GM19099 (cell line): ENCODE results near the gene SWT1.

Experiments used
- POLR2A ChIP-seq: IDR thresholded peaks from 3 replicates; pipeline ENCODE4 v1.6.1; 2011; ENCODE audit warnings: low read depth; ENCODE audit not compliant: insufficient read length; ENCODE audit errors: extremely low read depth

SWT1 gene

GRCh38 chr1:185297982-185298381 is 141.0 kb downstream of the SWT1 start:
- TF ChIP-seq POLR2A = no peak

GRCh38 chr1:185300152-185300551 is 143.2 kb downstream of the SWT1 start:
- no peak for TF ChIP-seq POLR2A

- no peak for TF ChIP-seq POLR2A
These were observed 148.5 kb downstream of the SWT1 start for GRCh38 chr1:185305419-185305818.

- no peak for TF ChIP-seq POLR2A
These were observed 151.2 kb downstream of the SWT1 start for GRCh38 chr1:185308126-185308525.

- no peak for TF ChIP-seq POLR2A
These were observed 152.6 kb downstream of the SWT1 start for GRCh38 chr1:185309566-185309965.

GRCh38 chr1:185311589-185312225 is 154.7 kb downstream of the SWT1 start:
- TF ChIP-seq POLR2A = no peak

GRCh38 chr1:185312361-185313138 is 155.6 kb downstream of the SWT1 start:
- no peak for TF ChIP-seq POLR2A

GRCh38 chr1:185314411-185314810 is 157.4 kb downstream of the SWT1 start:
- TF ChIP-seq POLR2A = no peak

- no peak for TF ChIP-seq POLR2A
These were observed 158.6 kb downstream of the SWT1 start for GRCh38 chr1:185315445-185316071.

- peak; percentile 47 for TF ChIP-seq POLR2A
These were observed 159.4 kb downstream of the SWT1 start for GRCh38 chr1:185316163-185317033.

- TF ChIP-seq POLR2A = peak; percentile 98
These were observed 160.3 kb downstream of the SWT1 start, which contains the start of gene IVNS1ABP for GRCh38 chr1:185317034-185317885. Gene IVNS1ABP, minus strand, starts transcription at chr1:185317243. Its CDS starts 7,750 bp downstream, at chr1:185309493.

GRCh38 chr1:185317886-185318310 is 160.9 kb downstream of the SWT1 start:
- no peak for TF ChIP-seq POLR2A

- TF ChIP-seq POLR2A = no peak
These were observed 161.6 kb downstream of the SWT1 start for GRCh38 chr1:185318431-185319138.
